ENCODE measurements around the gene IKBKE.

- TF ChIP-seq CTCF (tag by site-specific recombination; IDR thresholded peaks at IDR 0.05) (peak; percentile 94), ZNF645 (tag by site-specific recombination; IDR thresholded peaks at IDR 0.05) (no peak)
Observed at GRCh38 chr1:206489980-206490770, 19.9 kb downstream of the IKBKE start.
